Measurements from ENCODE around the gene NCOA1.
"Not testable (repeated sequence)": the region's sequence is repeated elsewhere in the genome, so short reads cannot be mapped to it uniquely, and the experiment has no call there.

NCOA1 gene

DNA sequence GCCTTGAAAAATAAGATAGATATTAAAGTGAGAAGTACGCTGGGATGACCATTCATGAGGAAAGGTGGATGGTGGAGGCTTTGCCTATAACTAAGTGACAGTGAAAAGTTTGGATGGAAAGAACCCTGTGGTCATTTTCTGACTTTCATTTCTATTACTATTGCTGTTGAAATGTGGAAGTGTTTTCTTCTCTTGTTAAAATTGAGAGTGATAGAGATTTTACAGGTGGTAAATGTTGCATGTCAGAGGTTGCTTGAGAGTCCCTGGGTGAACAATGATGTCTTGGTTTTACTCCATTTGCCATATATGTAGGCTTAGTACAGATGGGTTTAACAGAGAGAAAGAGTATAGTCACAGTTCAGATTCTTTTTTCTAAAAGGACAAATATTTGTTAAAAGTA is 18.4 kb downstream of the NCOA1 start:
- no peak for DNase-seq

DNA sequence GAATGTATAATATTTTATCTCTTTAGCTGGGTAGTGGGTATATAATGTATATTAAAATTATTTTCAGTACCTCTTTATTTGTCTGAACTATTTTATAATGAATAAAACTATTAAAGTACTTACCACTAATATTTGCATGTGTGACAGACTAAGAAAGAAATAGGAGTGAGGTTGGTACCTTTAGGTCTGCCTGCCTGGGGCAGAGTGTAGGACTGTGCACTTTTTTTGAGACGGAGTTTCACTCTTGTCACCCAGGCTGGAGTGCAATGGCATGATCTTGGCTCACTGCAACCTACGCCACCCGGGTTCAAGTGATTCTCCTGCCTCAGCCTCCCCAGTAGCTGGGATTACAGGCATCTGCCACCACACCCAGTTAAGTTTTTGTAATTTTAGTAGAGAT is 18.8 kb downstream of the NCOA1 start:
- DNase-seq, result no peak

DNA sequence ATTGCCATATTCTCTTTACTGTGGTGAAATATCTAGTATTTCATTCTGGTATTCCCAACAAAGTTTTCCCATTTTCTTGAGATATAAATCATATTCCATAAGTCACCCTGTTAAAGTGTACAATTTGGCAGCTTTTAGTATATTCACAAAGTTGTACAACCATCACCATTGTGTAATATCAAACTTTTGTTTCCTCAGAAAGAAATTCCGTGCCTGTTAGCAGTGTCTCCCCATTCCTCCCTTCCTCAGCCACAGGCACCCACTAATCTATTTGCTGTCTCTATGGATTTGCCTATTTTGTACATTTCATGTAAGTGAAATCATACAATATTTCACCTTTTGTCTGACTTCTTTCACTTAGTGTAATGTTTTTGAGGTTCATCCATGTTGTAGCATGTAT is 19.7 kb downstream of the NCOA1 start:
- DNase-seq, result no peak

DNA sequence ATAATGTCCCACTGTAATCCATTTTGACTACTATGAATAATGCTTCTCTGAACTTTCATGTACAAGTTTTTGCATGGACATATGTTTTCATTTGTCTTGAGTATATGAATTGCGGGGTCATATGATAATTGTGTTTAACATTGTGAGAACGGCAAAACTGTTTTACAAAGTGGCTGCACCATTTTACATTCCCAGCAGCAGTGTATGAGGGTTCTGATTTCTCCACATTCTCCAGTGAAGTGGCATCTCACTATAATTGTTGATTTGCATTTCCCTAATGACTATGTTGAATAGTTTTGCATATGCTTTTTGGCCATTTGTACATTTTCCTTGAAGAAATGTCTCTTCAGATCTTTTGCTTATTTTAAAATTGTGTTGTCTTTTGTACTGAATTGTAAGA is 20.1 kb downstream of the NCOA1 start:
- no peak for DNase-seq

DNA sequence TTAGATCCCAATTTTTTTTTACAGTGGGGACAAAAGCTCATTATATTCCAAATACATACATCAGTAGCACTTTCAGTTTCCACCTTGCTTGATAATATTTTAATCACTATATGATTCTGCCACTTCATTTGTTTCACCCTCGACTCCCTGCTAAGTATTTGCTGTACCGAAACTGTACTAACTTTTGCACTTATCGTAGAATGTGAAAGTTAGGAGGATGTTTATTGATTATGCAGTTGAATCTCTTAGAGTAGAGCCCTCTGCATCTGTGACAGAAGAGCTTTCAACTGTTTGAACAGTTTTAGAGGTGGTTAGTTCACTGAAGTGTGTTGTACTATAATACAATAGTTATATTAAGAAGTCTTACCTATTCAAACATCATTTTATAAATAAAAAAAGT is 20.8 kb downstream of the NCOA1 start:
- no peak for DNase-seq

DNA sequence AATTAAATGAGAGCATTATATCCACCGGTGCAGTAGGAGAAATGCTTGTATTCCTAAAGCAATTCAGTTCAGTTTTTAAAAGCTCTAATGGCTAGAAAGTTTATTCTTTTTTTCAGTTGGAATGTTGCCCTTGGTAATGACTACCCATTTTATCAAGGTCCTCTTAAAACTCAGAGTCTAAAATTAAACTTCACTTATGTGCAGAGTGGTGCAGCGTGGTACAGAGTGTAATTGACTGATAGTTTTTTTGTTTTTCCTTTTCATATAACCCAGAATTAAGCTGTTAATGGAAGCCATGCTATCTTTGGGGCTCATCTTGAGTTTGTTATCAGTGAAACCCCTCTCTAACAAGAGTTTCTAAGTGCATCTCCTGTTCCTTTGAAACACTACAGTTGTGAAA is 21.4 kb downstream of the NCOA1 start:
- DNase-seq, result no peak

DNA sequence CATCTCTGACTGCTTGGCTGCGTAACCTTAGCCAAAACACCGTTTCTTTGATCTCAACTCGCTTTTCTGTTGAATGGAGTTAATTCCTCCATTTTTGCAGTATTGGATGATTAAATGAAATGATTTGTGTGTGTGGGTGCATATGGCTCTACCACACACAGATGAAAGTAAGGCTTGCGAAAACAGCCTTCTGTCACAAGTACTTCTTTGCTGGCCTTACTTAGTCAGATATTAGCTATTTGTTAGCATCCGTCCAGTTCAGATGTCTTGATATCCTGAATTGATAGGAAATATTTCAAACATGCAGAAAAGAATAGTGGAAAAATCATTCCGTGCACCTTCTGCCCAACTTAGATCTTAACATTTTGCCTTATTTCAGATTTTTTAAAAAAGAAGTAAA is 21.8 kb downstream of the NCOA1 start:
- DNase-seq, result no peak

DNA sequence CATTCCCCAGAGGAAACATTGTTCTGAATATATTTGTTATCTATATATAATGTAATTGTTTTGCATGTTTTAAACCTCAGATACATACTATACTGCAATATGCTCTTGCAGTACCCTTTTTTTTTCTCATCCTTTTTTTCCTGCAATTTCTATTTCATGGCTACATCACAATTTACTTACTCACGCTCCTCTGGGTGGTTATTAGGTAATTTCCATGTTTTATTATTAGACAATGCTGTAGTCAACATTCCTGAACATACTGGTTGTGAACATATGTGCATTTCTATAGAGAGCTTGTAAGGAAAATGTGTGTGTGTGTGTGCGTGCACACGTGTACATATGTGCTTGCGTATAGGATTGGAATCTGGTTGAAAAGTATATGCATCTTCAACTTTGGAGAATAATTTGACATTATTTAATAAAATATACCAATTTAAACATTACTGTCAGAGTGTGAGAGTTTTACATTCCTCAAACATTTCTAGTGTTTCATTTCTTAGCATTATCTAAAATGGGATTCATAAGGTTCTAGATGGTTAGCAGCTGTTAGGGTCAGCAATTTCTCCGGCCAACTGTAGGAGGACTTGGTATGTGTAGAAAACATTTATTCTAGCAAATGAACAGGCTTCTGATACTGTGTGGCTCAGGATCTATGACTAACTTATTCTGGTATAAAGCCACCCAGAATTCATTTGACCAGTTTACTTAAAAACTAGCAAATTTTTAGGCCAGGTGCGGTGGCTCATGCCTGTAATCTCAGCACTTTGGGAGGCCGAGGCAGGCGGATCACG is 22.4 kb downstream of the NCOA1 start:
- no peak for DNase-seq

DNA sequence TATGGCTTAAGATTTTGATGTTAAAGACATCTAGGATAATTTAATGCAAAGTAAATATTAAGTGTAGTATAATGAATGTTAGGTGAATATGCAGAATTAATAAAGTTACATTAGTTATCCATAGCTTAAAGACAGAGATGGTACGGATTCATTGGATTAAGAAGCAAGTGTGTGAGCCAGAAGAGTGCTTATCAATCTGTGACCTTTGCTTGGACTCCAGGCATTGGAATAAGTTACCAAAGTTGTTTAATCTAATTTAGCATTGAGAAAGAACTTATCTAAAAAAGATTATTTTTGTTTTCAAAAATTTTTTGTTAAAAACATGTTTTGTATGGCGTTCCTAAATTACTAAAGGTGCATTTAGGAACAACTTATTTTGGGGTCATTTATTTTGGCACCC is 23.8 kb downstream of the NCOA1 start:
- DNase-seq, result no peak

DNA sequence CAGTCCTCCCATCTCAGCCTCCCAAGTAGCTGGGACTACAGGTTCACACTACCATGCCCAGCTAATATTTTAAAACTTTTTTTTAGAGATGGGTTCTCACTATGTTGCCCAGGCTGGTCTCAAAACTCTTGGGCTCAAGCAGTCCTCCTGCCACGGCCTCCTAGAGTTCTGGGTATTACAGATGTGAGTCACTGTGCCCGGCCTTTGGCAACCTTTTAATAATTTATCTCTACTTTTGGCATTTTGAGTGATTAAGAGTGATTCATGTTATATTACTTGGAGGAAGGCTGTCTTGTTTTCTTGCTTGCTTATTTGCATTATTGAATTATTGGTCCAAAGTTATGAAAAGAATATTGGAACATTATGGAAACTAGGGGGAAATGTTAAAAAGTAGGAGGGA is 24.3 kb downstream of the NCOA1 start:
- DNase-seq, result no peak

DNA sequence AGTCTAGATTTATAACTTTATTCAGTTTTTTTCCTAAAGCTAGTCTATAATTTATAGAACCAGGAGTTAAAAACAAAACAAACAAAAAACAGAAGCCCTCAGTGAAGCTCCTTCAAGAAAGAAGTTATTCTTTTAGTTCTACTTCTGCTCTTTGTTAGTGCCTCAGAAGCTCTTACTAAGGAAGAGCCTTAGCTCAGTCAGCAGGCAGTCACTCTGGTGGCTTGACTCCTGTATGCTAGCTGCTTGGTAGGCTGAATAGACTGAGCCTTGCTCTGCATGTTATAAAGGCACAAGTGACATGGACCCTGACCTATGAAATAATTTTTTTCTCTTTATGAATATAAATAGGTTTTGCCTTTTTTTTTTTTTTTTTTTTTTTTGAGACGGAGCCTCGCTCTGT is 24.8 kb downstream of the NCOA1 start:
- no peak for DNase-seq

DNA sequence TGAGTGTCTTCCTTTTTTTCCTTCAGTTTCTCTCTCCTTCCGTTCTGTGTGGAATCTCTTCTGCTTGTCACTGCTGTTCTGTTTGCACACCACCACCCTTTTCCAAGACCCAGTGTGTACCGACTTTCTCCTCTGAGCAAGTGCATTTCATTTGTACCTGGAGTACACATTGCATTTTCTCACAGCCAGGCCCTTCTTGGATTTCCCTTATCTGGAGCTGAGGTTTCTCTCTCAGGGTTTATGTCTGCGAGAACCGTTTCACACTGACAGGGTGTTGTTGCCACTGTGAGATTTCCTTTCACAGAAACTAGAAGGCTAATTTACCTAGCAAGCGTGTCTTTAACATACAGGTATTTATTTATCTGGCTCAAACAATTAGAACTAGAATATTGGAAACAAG is 26.2 kb downstream of the NCOA1 start:
- no peak for DNase-seq

DNA sequence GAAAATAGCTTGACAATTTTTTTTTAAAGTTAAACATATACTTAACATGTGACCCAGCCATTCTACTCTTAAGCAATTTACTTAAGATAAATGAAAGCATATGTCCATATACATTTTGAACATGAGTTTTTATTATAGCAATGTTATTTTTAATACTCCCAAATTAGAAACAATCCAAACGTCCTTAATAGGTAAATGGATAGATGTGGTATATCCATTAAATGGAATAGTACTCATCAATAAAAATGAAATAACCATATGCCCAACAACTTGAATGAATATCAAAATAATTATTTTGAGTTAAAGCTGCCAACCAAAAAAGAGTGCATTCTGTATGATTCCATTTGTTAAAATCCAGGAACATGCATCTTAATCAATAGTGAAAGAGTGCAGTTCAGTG is 29.1 kb downstream of the NCOA1 start:
- no peak for DNase-seq

DNA sequence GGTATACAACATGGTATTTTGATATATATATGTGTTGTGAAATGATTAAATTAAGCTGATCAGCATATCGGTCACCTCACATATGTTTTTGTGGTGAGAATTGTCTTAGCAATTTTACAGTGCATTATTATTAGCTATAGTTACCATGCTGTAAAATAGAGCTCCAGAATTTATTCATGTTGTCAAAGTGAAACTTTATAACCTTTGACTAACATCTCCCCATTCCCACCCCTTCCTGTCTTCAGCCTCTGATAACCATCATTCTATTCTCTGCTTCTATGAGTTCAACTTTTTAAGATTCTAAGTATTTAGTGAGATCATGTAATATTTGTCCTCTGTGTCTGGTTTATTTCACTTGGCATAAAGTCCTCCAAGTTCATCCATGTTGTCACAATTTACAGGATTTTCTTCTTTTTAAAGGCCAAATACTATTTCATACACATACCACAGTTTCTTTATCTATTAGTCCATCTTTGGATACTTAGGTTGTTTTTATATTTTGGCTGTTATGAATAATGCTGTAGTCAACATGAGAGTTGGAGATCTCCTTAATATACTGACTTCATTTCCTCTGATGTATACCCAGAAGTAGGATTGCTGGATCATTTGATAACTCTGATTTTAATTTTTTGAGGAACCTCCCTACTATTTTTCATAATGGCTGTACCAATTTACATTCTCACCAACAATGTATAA is 30.3 kb downstream of the NCOA1 start:
- no peak for DNase-seq

DNA sequence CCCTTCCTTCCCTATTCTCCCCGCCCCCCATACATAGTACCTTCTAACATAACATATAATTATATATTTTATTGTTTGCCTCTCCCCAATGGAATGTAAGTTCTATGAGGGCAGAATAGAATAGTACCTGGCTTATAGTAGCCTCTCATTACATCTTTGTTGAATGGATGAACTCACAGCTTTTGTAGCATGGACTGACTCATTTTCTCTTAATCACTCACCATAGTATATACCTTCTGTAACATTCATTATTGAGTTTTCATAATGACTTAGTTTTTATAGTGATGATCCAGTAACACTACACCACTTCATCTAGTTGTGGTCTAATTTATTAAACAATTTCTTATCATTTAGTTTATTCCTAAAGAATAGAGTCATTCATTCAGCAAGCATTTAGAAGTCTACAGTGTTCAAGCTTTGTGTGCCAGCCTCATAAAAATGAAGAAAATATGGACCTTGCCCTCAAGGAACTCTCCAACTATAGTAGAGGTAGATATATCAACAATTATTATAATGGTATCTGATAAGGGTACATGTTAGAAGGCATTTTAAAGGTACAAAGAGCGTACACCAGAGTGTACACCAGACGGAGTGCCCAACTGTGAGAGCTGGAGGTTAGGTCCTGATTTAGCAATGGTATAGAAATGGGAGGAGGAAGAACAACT is 31.1 kb downstream of the NCOA1 start:
- DNase-seq, result no peak

DNA sequence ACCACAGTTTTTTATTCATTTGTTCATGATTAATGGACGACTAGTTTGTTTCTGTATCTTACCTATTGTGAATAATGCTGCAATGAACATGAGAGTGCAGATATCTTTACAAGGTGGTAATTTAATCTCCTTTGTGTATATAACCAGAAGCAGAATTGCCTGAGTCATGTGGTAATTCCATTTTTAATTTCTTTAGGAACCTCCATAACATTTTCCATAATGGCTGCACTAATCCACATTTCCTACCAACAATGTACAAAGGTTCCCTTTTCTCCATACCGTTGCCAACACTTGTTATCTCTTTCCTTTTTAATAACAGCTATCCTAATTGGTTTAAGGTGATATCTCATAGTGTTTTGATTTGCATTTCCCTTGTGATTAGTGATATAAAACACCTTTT is 36.5 kb downstream of the NCOA1 start:
- DNase-seq, result no peak

DNA sequence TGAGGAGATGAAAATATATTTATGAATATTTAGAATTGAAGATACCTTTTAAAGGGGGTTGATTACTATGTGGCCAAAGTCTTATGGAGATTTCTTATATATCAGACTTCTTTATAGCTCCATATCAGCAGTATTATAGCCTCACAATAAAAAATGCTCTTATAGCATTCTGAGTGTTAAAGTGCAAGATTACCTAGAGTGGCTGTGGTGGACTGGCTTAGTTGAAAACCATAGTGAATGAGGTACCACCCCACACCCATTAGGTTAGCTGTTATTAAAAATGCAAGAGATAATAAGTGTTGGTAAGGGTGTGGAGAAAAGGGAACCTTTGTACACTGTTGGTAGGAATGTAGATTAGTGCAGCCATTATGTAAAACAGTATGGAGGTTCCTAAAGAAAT is 39.7 kb downstream of the NCOA1 start:
- DNase-seq, result no peak

DNA sequence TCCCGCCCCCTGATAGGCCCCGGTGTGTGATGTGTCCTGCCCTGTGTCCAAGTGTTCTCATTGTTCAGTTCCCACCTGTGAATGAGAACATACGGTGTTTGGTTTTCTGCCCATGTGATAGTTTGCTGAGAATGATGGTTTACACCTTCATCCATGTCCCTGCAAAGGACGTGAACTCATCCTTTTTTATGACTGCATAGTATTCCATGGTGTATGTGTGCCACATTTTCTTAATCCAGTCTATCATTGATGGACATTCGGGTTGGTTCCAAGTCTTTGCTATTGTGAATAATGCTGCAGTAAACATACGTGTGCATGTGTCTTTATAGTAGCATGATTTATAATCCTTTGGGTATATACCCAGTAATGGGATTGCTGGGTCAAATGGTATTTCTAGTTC is 40.6 kb downstream of the NCOA1 start:
- not testable (repeated sequence) for DNase-seq

DNA sequence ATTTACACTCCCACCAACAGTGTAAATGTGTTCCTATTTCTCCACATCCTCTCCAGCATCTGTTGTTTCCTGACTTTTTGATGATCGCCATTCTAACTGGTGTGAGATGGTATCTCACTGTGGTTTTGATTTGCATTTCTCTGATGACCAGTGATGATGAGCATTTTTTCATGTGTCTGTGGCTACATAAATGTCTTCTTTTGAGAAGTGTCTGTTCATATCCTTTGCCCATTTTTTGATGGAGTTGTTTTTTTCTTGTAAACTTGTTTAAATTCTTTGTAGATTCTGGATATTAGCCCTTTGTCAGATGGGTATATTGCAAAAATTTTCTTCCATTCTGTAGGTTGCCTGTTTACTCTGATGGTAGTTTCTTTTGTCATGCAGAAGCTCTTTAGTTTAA is 41.0 kb downstream of the NCOA1 start:
- DNase-seq, result not testable (repeated sequence)

DNA sequence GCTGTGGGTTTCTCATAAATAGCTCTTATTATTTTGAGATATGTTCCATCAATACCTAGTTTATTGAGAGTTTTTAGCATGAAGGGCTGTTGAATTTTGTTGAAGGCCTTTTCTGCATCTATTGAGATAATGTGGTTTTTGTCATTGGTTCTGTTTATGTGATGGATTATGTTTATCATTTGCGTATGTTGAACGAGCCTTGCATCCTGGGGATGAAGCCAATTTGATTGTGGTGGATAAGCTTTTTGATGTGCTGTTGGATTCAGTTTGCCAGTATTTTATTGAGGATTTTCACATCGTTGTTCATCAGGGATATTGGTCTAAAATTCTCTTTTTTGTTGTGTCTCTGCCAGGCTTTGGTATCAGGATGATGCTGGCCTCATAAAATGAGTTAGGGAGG is 42.5 kb downstream of the NCOA1 start:
- DNase-seq, result not testable (repeated sequence)

DNA sequence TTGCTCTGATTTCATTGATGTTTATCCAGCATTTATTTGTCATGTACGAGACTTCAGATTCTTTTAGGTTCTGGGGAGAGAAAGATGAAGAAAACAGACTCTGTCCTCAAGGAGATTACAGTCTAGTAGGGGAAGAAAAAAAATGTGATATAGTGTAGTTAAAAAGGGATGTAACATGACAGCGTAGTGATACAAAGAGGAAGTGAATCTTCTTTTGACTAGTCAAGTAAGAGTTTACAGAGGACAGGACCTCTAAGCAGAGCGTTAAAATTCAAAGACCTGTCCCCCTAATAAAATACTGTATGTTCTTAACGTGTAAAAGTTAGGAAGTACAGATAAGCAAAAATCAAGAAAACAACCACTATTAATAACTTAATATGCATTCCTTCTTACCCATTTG is 47.7 kb downstream of the NCOA1 start:
- no peak for DNase-seq

DNA sequence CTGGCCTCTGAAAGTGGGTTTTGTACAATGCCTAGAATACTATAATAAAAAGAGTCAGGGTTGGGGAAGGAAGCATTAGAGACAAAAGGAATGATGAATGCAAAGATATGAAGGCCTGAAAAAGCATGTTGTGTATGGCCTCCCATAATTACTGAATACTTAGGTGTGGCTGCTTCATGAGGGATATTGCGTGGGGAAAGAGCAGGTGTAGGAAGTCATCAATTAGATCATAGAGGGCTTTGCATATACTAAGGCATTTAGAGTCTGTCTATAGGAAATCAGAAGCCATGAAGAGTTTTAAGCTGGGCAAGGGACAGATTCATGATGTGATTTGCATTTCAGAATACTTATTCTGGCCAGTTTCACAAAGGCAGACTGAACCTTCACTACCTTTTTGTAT is 48.2 kb downstream of the NCOA1 start:
- no peak for DNase-seq

DNA sequence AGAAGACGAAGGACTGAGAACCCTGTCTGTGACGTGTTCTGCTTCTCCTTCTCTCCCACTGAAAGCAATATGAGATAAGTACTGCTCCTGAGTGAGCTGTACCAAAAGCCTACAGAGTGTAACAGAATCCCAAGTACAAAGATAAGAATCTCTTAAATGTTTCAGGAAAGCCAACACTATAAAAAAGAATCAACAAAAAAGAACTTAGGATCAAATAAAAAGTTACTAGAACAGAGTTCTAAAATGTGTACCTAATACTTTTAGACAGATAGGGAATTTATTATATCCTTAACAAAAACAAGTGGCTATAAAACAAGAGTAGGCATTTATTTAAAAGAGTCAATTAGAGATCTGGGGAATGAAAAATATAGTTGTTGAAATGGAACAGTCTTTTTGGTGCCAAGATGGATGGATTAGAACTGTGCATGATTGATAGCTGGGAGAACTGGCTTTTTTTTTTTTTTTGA is 49.0 kb downstream of the NCOA1 start:
- DNase-seq, result no peak

DNA sequence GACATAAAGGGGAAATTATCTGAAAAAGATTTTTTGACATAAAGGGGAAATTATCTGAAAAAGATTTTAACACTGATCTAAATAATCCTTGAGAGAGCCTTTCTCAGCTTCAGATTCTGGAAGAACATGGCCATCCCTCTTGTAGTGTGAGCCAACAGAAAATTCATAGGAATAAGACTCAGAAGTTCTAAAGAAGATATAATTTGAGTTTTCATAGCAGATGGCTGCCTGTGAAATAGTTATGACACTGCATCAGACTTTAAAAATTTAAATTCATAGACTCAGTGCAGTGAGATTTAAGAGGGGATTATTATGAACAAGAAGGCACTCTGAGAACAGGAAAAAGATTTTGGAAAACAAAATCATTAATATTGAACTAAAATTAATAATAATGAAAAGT is 50.6 kb downstream of the NCOA1 start:
- no peak for DNase-seq

Measured in KG1 (cell line).